Mesenchymal stem cell (in vitro differentiated cells and primary cell): ENCODE results near the gene C2orf72.

Source experiments
- DNase-seq: peaks from one replicate; pipeline ENCODE4 v3.0.0-alpha.2; 2013
- H2AFZ ChIP-seq: one replicate; pipeline ENCODE4 v1.6.1; 2013; ENCODE audit warnings: low read depth, mild to moderate bottlenecking, control low read depth, inconsistent platforms, low read length, moderate library complexity
- H2AK5ac ChIP-seq: 2 replicates; pipeline ENCODE4 v1.6.1; 2013; ENCODE audit warnings: low read length, moderate library complexity, mild to moderate bottlenecking, inconsistent platforms; ENCODE audit not compliant: severe bottlenecking
- H2BK120ac ChIP-seq: one replicate; pipeline ENCODE4 v1.6.1; 2013; ENCODE audit warnings: low read depth, mild to moderate bottlenecking, inconsistent platforms, low read length, moderate library complexity
- H2BK12ac ChIP-seq, 2 experiments: one replicate each; pipeline ENCODE4 v1.6.1; 2013; ENCODE audit warnings: inconsistent platforms in 2 of 2, low read length in 2 of 2, mild to moderate bottlenecking in 2 of 2, moderate library complexity in 2 of 2, control low read depth in 1 of 2
- H2BK15ac ChIP-seq: one replicate; pipeline ENCODE4 v1.6.1; 2013; ENCODE audit warnings: mild to moderate bottlenecking, low read depth, inconsistent platforms; ENCODE audit not compliant: poor library complexity, severe bottlenecking
- H2BK5ac ChIP-seq: 2 replicates; pipeline ENCODE4 v1.6.1; 2013; ENCODE audit warnings: low read depth, mild to moderate bottlenecking, low read length, control low read depth, inconsistent platforms; ENCODE audit not compliant: poor library complexity, severe bottlenecking
- H3K14ac ChIP-seq, 2 experiments: one replicate each; pipeline ENCODE4 v1.6.1; 2013; ENCODE audit warnings: inconsistent platforms in 2 of 2, low read length in 2 of 2, control low read depth in 1 of 2, mild to moderate bottlenecking in 1 of 2, moderate library complexity in 1 of 2
- H3K18ac ChIP-seq, 2 experiments: one replicate each; pipeline ENCODE4 v1.6.1; 2013; ENCODE audit warnings: inconsistent platforms in 2 of 2, low read length in 2 of 2, control low read depth in 1 of 2, low read depth in 1 of 2, mild to moderate bottlenecking in 1 of 2
- H3K23ac ChIP-seq, 2 experiments: one replicate each; pipeline ENCODE4 v1.6.1; 2013; ENCODE audit warnings: inconsistent platforms in 2 of 2, low read length in 2 of 2, mild to moderate bottlenecking in 2 of 2, moderate library complexity in 2 of 2, control low read depth in 1 of 2
- H3K27ac ChIP-seq: 2 replicates; pipeline ENCODE4 v1.5.1; 2013; ENCODE audit warnings: mild to moderate bottlenecking, moderate library complexity, low read length, control low read depth, inconsistent platforms; ENCODE audit not compliant: poor library complexity, severe bottlenecking
- H3K27me3 ChIP-seq, 2 experiments: 2 replicates each; pipeline versions ENCODE4 v1.6.1 to v1.7.0; 2013; ENCODE audit warnings: low read length in 2 of 2, mild to moderate bottlenecking in 2 of 2, moderate library complexity in 2 of 2, control low read depth in 1 of 2, inconsistent platforms in 1 of 2; ENCODE audit not compliant: control insufficient read depth in 1 of 2, insufficient read depth in 1 of 2
- H3K36me3 ChIP-seq, 2 experiments: 2 replicates each; pipeline versions ENCODE4 v1.6.1 to v1.7.0; 2013; ENCODE audit warnings: low read length in 2 of 2, control low read depth in 1 of 2, inconsistent platforms in 1 of 2, low read depth in 1 of 2, mild to moderate bottlenecking in 1 of 2; ENCODE audit not compliant: insufficient read depth in 2 of 2, control insufficient read depth in 1 of 2
- H3K4ac ChIP-seq, 2 experiments: one replicate each; pipeline ENCODE4 v1.6.1; 2013; ENCODE audit warnings: inconsistent platforms in 2 of 2, low read length in 2 of 2, mild to moderate bottlenecking in 2 of 2, moderate library complexity in 2 of 2, control low read depth in 1 of 2, low read depth in 1 of 2
- H3K4me1 ChIP-seq: 2 replicates; pipeline ENCODE4 v1.6.1; 2013; ENCODE audit warnings: low read depth, low read length, control low read depth; ENCODE audit not compliant: control insufficient read depth, insufficient read depth
- H3K4me2 ChIP-seq: 2 replicates; pipeline ENCODE4 v1.6.1; 2013; ENCODE audit warnings: low read length, mild to moderate bottlenecking, inconsistent platforms; ENCODE audit not compliant: poor library complexity, severe bottlenecking
- H3K4me3 ChIP-seq, 2 experiments: 2 replicates each; pipeline versions ENCODE4 v1.5.1 to v1.7.0; 2013; ENCODE audit warnings: low read length in 2 of 2, mild to moderate bottlenecking in 2 of 2, control low read depth in 1 of 2, low read depth in 1 of 2; ENCODE audit not compliant: insufficient read depth in 1 of 2
- H3K79me1 ChIP-seq: replicated peaks from 2 replicates; pipeline ENCODE4 v1.6.1; 2013; ENCODE audit warnings: mild to moderate bottlenecking, control low read depth, low read length, inconsistent platforms; ENCODE audit not compliant: poor library complexity, severe bottlenecking
- H3K9ac ChIP-seq: 2 replicates; pipeline ENCODE4 v1.7.0; 2013; ENCODE audit warnings: mild to moderate bottlenecking, low read length, moderate library complexity
- H3K9me3 ChIP-seq: 2 replicates; pipeline ENCODE4 v1.7.0; 2013; ENCODE audit warnings: mild to moderate bottlenecking, low read length; ENCODE audit not compliant: control insufficient read depth
- H4K8ac ChIP-seq: one replicate; pipeline ENCODE4 v1.6.1; 2013; ENCODE audit warnings: inconsistent platforms, mild to moderate bottlenecking, low read length, moderate library complexity
- H4K91ac ChIP-seq: one replicate; pipeline ENCODE4 v1.6.1; 2013; ENCODE audit warnings: mild to moderate bottlenecking, low read length, inconsistent platforms
- WGBS: methylation state at CpG from one replicate; pipeline ENCODE4 v1.1.7; 2013; ENCODE audit warnings: mixed read lengths; 5-methylcytosine and 5-hydroxymethylcytosine counted together

Gene C2orf72

DNA sequence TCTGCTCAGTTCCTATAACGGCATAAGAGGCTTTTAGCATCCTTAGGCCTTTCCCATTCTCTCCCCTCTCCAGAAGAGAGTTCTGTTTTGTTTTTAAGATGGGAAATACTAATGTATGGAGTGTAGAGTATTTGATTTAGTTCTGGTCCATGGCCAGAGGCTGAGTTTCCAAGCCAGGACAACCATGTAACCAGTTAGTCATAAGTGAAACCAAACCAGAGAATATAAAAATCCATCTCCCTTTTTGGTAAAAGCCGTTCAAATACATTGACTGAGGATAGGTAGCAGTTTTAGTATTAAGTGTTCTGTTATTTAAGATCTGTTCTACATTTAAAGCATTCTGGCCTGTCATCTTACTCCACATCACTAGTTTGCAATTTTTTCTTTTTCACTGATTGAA, 22.4 kb downstream of the C2orf72 start:
- H3K18ac ChIP-seq, result no peak overlapping the region
- H3K4me2 ChIP-seq, result no peak overlapping the region
- H3K4me3 ChIP-seq, result peak overlapping the region in 1 of 2 experiments; percentile 91
- no peak overlapping the region for H2BK5ac ChIP-seq
- WGBS, result no CpG with 5 or more reads among the region's 2 CpGs
- peaks cover 9 to 37% of the 10 kb centered on the region in 2 experiments for H3K36me3 ChIP-seq
- DNase-seq, result no peak
- H2BK15ac ChIP-seq, result no peak overlapping the region
- no peak overlapping the region for H3K14ac ChIP-seq
- H3K4ac ChIP-seq, result no peak overlapping the region
- H3K27me3 ChIP-seq, result no peaks in the 10 kb centered on the region
- no peaks in the 10 kb centered on the region for H3K9me3 ChIP-seq
- H3K9ac ChIP-seq, result peak overlapping the region; percentile 99
- no peak overlapping the region for H2BK12ac ChIP-seq
- peaks cover 16% of the 10 kb centered on the region for H3K79me1 ChIP-seq
- no peak overlapping the region for H4K8ac ChIP-seq
- H3K23ac ChIP-seq, result no peak overlapping the region
- H2BK120ac ChIP-seq, result no peak overlapping the region
- no peak overlapping the region for H2AK5ac ChIP-seq
- H4K91ac ChIP-seq, result no peak overlapping the region
- no peaks in the 10 kb centered on the region for H3K4me1 ChIP-seq
- H3K27ac ChIP-seq, result no peak overlapping the region
- H2AFZ ChIP-seq, result no peak overlapping the region

DNA sequence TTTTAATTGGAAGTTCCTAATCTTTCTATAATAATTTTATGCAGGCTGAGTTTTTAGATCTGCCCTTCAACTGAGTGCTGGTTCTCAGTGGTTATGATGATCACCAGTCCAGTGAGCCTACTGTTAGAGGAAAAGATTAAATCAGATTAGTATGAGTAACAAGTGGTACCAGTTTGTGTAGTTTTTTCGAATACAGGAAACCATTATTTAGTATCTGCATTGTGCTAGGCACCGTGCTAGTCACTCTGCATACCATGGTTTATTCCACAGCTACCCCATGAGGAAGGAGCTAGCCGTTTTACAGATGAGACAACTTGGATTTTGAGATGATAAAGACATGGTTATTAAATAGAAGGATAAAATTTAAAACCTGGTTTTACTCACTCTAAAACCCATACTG, 25.5 kb downstream of the C2orf72 start:
- WGBS, result 100% methylated on average over 2 of the region's 3 CpGs
- H2BK5ac ChIP-seq, result no peak overlapping the region
- no peak overlapping the region for H2AK5ac ChIP-seq
- H3K4me3 ChIP-seq, result no peak overlapping the region
- H3K9me3 ChIP-seq, result no peaks in the 10 kb centered on the region
- no peak overlapping the region for H2AFZ ChIP-seq
- H3K27ac ChIP-seq, result no peak overlapping the region
- H3K79me1 ChIP-seq, result peaks cover 19% of the 10 kb centered on the region
- DNase-seq, result no peak
- no peak overlapping the region for H4K91ac ChIP-seq
- no peak overlapping the region for H2BK120ac ChIP-seq
- no peak overlapping the region for H3K9ac ChIP-seq
- no peaks in the 10 kb centered on the region for H3K4me1 ChIP-seq
- H3K4me2 ChIP-seq, result no peak overlapping the region
- H2BK12ac ChIP-seq, result no peak overlapping the region
- no peak overlapping the region for H2BK15ac ChIP-seq
- H3K14ac ChIP-seq, result no peak overlapping the region
- no peak overlapping the region for H3K18ac ChIP-seq
- no peak overlapping the region for H4K8ac ChIP-seq
- no peaks in the 10 kb centered on the region for H3K27me3 ChIP-seq
- no peak overlapping the region for H3K23ac ChIP-seq
- H3K36me3 ChIP-seq, result peaks cover 16 to 64% of the 10 kb centered on the region in 2 experiments
- H3K4ac ChIP-seq, result no peak overlapping the region

DNA sequence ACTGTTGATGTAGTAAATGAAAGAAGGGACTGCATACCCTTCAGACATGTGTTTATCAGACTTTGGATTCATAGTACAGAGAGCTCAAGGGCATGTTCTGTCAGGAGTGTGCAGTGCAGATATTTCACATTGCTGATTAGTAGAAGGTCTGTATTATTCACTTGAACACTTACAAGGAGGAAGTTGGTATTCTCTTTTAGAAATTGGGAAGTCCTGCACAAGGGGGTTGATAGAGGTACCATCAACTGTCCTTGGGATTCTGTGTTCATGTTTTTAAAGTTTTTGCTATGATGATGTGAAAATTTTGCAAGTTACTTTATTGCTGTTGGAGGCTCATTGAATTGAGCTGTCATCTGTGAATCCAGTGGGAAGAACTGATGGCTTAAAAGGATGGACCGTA, 26.0 kb downstream of the C2orf72 start:
- no peak overlapping the region for H3K27ac ChIP-seq
- H3K18ac ChIP-seq, result no peak overlapping the region
- H3K14ac ChIP-seq, result no peak overlapping the region
- no peak overlapping the region for H2BK12ac ChIP-seq
- H3K4me2 ChIP-seq, result no peak overlapping the region
- H2AK5ac ChIP-seq, result no peak overlapping the region
- no peaks in the 10 kb centered on the region for H3K4me1 ChIP-seq
- no peak overlapping the region for H2BK15ac ChIP-seq
- no peak overlapping the region for H3K23ac ChIP-seq
- H4K91ac ChIP-seq, result no peak overlapping the region
- H3K4ac ChIP-seq, result no peak overlapping the region
- H3K79me1 ChIP-seq, result peaks cover 19% of the 10 kb centered on the region
- no peak overlapping the region for H3K4me3 ChIP-seq
- H2AFZ ChIP-seq, result no peak overlapping the region
- no CpG with 5 or more reads among the region's 1 CpG for WGBS
- H2BK120ac ChIP-seq, result no peak overlapping the region
- no peak for DNase-seq
- H4K8ac ChIP-seq, result no peak overlapping the region
- H3K36me3 ChIP-seq, result peaks cover 16 to 69% of the 10 kb centered on the region in 2 experiments
- no peak overlapping the region for H2BK5ac ChIP-seq
- no peaks in the 10 kb centered on the region for H3K9me3 ChIP-seq
- H3K27me3 ChIP-seq, result no peaks in the 10 kb centered on the region
- no peak overlapping the region for H3K9ac ChIP-seq

DNA sequence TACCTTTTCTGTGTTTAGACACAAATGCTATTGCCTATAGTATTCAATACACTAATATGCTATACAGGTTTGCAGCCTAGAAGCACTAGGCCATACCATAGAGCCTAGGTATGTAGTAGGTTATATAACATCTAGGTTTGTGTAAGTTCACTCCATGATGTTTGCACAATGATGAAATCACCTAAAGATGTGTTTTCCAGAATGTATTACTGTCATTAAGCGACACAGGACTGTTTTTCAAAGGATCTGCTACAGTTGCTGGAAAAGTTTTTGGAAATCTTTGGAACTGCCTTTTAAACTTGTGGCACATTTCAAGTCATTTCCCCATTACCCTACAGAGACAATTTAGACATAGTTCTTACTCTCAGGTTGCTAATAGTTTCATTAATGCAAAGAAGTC, 28.6 kb downstream of the C2orf72 start:
- Histone ChIP-seq H3K4ac (no peak overlapping the region), H2BK5ac (no peak overlapping the region), H3K4me1 (no peaks in the 10 kb centered on the region), H3K27me3 (no peaks in the 10 kb centered on the region), H3K14ac (no peak overlapping the region), H3K79me1 (peaks cover 20% of the 10 kb centered on the region), H2BK15ac (no peak overlapping the region), H2BK12ac (no peak overlapping the region), H2AK5ac (no peak overlapping the region), H3K23ac (no peak overlapping the region), H3K18ac (no peak overlapping the region), H3K36me3 (peaks cover 16 to 93% of the 10 kb centered on the region in 2 experiments), H4K8ac (no peak overlapping the region), H3K4me3 (no peak overlapping the region), H3K4me2 (no peak overlapping the region), H4K91ac (no peak overlapping the region), H3K27ac (no peak overlapping the region), H2BK120ac (no peak overlapping the region), H3K9me3 (no peaks in the 10 kb centered on the region), H3K9ac (no peak overlapping the region), H2AFZ (no peak overlapping the region)
- 100% methylated on average over 1 of the region's 1 CpG for WGBS
- DNase-seq, result no peak
